CD4-positive, alpha-beta T cell treated with Interleukin-6 for 4 hours (primary cell): Measurements from ENCODE around the gene AEN.
A peak's percentile ranks its signal among the peaks of the same experiment; 100 is the strongest.

ENCODE experiments used
- DNase-seq: peaks from one replicate; pipeline ENCODE4 v3.0.0-alpha.2; 2020; ENCODE audit warnings: mixed read lengths

The AEN gene

GRCh38 chr15:88620995-88621772 lies at the start of gene AEN:
Gene AEN, plus strand, starts transcription at chr15:88621340. Its CDS starts 4,870 bp downstream, at chr15:88626210.
- peak; percentile 95 for DNase-seq

- DNase-seq, result no peak
Observed at GRCh38 chr15:88571852-88572259, 49.3 kb upstream of the AEN start.

- no peak for DNase-seq
Observed at GRCh38 chr15:88574077-88574476, 47.1 kb upstream of the AEN start.

- DNase-seq, result no peak
Observed at GRCh38 chr15:88574655-88575054, 46.5 kb upstream of the AEN start.

GRCh38 chr15:88579322-88579721 lies 41.8 kb upstream of the AEN start:
- no peak for DNase-seq

GRCh38 chr15:88580532-88580931 lies 40.6 kb upstream of the AEN start:
- DNase-seq, result no peak

- DNase-seq, result no peak
Observed at GRCh38 chr15:88586401-88587162, 34.6 kb upstream of the AEN start.

- DNase-seq, result no peak
Observed at GRCh38 chr15:88590759-88591158, 30.4 kb upstream of the AEN start.

GRCh38 chr15:88591384-88591783 lies 29.8 kb upstream of the AEN start:
- no peak for DNase-seq

- DNase-seq, result no peak
Observed at GRCh38 chr15:88603885-88604284, 17.3 kb upstream of the AEN start.

- no peak for DNase-seq
Observed at GRCh38 chr15:88604381-88605188, 16.6 kb upstream of the AEN start.

- DNase-seq, result peak; percentile 58
Observed at GRCh38 chr15:88605189-88606069, 15.7 kb upstream of the AEN start.

- no peak for DNase-seq
Observed at GRCh38 chr15:88606070-88606794, 14.9 kb upstream of the AEN start.

- DNase-seq, result no peak
Observed at GRCh38 chr15:88607951-88608350, 13.2 kb upstream of the AEN start.

- no peak for DNase-seq
Observed at GRCh38 chr15:88608607-88609181, 12.4 kb upstream of the AEN start.

GRCh38 chr15:88609344-88610090 lies 11.6 kb upstream of the AEN start:
- DNase-seq, result no peak

- DNase-seq, result no peak
Observed at GRCh38 chr15:88610701-88611231, 10.4 kb upstream of the AEN start.

- no peak for DNase-seq
Observed at GRCh38 chr15:88612186-88612796, 8.8 kb upstream of the AEN start.

- DNase-seq, result no peak
Observed at GRCh38 chr15:88613074-88613944, 7.8 kb upstream of the AEN start.
